ENCODE data around the gene MKI67. TPM values are rescaled to one million over a fixed set of nuclear protein-coding genes. Genes with fewer than 3 reads are reported as not detected.

MKI67 gene
- total RNA-seq, 1 donor from 2014 or later: 42.8 TPM

DNA sequence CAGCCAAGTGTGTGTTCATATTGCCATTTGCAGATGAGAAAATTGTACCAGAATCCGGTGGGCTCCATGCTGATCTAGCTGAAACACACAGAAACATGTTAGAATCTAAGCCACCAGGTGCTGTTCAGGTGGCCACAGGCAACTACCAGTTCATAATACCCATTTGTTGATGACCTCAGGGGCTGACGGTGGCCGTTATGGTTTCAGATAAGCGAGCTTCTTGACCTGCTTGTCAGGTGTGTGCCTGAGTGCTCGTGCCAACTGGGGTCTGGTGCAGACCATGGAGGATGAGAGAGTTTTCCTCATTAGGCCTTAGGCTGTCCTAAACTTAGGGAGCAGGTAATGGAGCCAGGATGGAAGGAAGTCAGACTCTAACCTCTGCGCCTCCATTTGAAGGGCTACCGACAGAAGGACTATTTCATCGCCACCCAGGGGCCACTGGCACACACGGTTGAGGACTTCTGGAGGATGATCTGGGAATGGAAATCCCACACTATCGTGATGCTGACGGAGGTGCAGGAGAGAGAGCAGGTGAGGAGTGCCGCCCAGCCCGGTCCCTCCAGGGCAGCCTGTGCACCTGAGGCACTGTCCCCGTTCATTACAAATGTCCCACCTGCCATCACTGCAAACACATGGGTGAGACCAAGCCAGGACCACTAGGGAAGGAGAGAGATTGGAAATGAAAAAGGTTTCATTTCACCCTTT lies 53.1 kb downstream of the MKI67 start:
- Mint-ChIP-seq H3K27ac (no peak overlapping the region), H3K9me3 (peaks cover 9% of the 10 kb centered on the region)

DNA sequence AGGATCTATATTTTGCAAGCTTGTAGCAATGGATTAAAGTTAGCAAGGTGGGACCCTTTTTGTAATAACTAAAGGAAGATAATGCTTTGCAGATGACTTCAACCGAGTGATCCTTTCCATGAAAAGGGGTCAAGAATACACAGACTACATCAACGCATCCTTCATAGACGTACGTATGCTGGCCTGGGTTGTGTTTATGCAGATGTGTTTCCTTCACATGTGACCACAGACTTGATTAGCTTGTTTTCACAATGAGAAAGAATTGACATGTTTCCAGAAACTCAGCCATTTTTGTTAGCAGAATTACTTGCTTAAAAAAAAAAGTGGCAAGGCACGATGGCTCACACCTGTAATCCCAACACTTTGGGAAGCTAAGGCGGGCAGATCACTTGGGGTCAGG lies 54.2 kb downstream of the MKI67 start:
- TF ChIP-seq, protein P1, sequence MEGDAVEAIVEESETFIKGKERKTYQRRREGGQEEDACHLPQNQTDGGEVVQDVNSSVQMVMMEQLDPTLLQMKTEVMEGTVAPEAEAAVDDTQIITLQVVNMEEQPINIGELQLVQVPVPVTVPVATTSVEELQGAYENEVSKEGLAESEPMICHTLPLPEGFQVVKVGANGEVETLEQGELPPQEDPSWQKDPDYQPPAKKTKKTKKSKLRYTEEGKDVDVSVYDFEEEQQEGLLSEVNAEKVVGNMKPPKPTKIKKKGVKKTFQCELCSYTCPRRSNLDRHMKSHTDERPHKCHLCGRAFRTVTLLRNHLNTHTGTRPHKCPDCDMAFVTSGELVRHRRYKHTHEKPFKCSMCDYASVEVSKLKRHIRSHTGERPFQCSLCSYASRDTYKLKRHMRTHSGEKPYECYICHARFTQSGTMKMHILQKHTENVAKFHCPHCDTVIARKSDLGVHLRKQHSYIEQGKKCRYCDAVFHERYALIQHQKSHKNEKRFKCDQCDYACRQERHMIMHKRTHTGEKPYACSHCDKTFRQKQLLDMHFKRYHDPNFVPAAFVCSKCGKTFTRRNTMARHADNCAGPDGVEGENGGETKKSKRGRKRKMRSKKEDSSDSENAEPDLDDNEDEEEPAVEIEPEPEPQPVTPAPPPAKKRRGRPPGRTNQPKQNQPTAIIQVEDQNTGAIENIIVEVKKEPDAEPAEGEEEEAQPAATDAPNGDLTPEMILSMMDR (IDR thresholded peaks at IDR 0.05; ENCODE audit: unreplicated experiment): no peak
- Mint-ChIP-seq H3K27me3 (ENCODE audit: low read depth) (no peaks in the 10 kb centered on the region), H3K9me3 (peaks cover 9% of the 10 kb centered on the region), H3K4me1 (no peaks in the 10 kb centered on the region), H3K27ac (no peak overlapping the region), H3K4me3 (no peak overlapping the region), H3K36me3 (peaks cover 5% of the 10 kb centered on the region)
- no peak for DNase-seq (ENCODE audit: low spot score in 2 of 2, unreplicated experiment in 2 of 2)

More for the DNA sequence above, 53.1 kb downstream of the MKI67 start:
- Mint-ChIP-seq H3K4me1 (no peaks in the 10 kb centered on the region), H3K27me3 (ENCODE audit: low read depth) (no peaks in the 10 kb centered on the region), H3K4me3 (no peak overlapping the region), H3K36me3 (peaks cover 5% of the 10 kb centered on the region)
- TF ChIP-seq, protein P1 (IDR thresholded peaks at IDR 0.05; ENCODE audit: unreplicated experiment): no peak
- DNase-seq (ENCODE audit: low spot score in 2 of 2, unreplicated experiment in 2 of 2): no peak

DNA sequence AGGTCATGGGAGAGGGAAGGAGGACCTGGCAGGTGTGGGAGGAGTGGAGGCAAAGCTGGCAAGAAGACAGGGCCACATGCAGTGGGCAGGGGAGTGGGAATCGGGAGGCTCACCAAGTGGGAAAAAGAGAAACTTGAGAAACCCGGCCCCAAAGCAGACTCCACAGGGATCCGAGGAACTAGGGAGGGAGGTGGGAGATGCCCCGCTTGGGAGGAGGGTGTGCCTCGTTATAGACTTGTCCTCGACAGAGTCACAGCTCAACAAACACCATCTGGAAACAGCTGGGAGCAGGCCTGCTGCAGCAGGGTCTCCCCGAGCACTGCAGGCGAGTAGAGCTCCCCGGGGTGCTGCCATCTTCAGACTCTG lies 54.8 kb downstream of the MKI67 start:
- Mint-ChIP-seq H3K36me3 (peaks cover 5% of the 10 kb centered on the region), H3K4me3 (no peak overlapping the region), H3K27ac (no peak overlapping the region), H3K9me3 (peaks cover 9% of the 10 kb centered on the region), H3K4me1 (no peaks in the 10 kb centered on the region), H3K27me3 (ENCODE audit: low read depth) (no peaks in the 10 kb centered on the region)
- no peak for DNase-seq (ENCODE audit: low spot score in 2 of 2, unreplicated experiment in 2 of 2)
- TF ChIP-seq, protein P1 (IDR thresholded peaks at IDR 0.05; ENCODE audit: unreplicated experiment): no peak

DNA sequence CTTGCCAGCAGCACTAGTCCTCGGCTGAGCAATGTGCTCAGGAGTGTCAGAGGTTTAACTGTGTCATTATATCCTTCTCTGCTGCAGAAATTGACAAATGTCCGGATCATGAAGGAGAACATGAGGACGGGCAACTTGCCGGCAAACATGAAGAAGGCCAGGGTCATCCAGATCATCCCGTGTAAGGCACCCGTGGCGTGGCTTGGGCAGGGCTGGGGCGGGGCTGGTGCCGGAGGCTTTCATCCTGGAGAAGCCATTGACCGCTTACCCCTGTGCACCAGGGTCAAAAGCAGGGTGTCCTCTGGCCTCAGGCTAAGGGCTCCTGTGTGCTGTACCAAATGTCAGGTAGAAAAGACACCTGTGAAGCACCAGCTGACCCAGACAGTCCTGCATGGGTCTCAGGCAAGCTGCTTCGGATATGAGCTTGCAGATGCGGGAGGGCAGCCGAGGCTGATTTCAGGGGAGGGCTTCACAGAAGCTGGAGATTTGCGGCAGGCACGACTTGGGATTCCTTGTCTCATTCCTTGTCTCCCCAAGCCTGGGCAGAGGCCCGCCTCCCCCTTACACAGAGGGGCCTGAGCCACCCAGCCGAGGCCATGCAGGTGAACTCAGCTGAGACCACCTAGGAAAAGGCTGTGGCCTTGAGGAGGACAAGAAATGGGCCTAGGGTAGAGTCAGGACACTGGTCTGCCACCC lies 55.4 kb downstream of the MKI67 start:
- Mint-ChIP-seq H3K4me3 (no peak overlapping the region), H3K36me3 (peaks cover 5% of the 10 kb centered on the region), H3K27me3 (ENCODE audit: low read depth) (no peaks in the 10 kb centered on the region), H3K4me1 (no peaks in the 10 kb centered on the region), H3K9me3 (peaks cover 9% of the 10 kb centered on the region), H3K27ac (no peak overlapping the region)
- DNase-seq (ENCODE audit: low spot score in 2 of 2, unreplicated experiment in 2 of 2): no peak
- TF ChIP-seq, protein P1 (IDR thresholded peaks at IDR 0.05; ENCODE audit: unreplicated experiment): no peak

DNA sequence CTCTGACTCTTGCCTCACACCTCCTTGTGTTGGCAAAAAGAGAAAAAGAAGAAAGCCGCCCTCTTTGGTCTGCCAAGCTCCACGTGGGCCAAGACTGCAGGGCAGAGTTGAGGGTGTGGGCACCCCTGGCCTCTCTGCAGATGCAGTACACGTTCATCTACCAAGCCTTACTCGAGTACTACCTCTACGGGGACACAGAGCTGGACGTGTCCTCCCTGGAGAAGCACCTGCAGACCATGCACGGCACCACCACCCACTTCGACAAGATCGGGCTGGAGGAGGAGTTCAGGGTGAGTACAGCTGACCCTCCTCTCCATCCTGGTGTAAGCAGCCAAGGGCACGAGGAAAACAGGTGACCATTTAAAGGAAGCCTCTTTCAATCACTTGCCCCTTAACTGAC lies 56.1 kb downstream of the MKI67 start:
- Mint-ChIP-seq H3K27me3 (ENCODE audit: low read depth) (no peaks in the 10 kb centered on the region), H3K27ac (no peak overlapping the region), H3K9me3 (peaks cover 6% of the 10 kb centered on the region), H3K4me3 (no peak overlapping the region), H3K4me1 (no peaks in the 10 kb centered on the region), H3K36me3 (peaks cover 5% of the 10 kb centered on the region)
- DNase-seq (ENCODE audit: low spot score in 2 of 2, unreplicated experiment in 2 of 2): no peak
- TF ChIP-seq, protein P1 (IDR thresholded peaks at IDR 0.05; ENCODE audit: unreplicated experiment): no peak

Data from mesothelial cell of epicardium (in vitro differentiated cells).